HEK293 (cell line): ENCODE measurements around the gene CACNB2.

Experiments used
- CTCF ChIA-PET: fragments of 350-600 bp; formaldehyde crosslinking; extraction: SDS; loops from one replicate; lab custom pipeline; 2021; ENCODE audit warnings: antibody characterized with exemption; lab: Yijun Ruan, JAX
- POLR2A ChIA-PET: fragments of 300-600 bp; formaldehyde crosslinking; extraction: SDS; loops from one replicate; lab custom pipeline; 2020; ENCODE audit warnings: antibody characterized with exemption, inconsistent platforms; lab: Yijun Ruan, JAX
- H3K27ac ChIP-seq: fragments of 200-500 bp; sonication (Bioruptor generic); 2 replicates; pipeline ENCODE4 v1.5.1; 2014; ENCODE audit warnings: low read depth, low read length, control low read depth, inconsistent platforms; ENCODE audit errors: extremely low read depth
- H3K36me3 ChIP-seq, 2 experiments: fragments of 200-500 bp in 1 of 2; sonication (Bioruptor generic) in 1 of 2; 1 replicate in 1 of 2; 2 replicates in 1 of 2; pipeline ENCODE4 v1.5.1; 2014 to 2017; ENCODE audit warnings: inconsistent platforms in 2 of 2, low read length in 2 of 2; ENCODE audit not compliant: control insufficient read depth in 2 of 2, insufficient read depth in 1 of 2
- H3K4me1 ChIP-seq: fragments of 200-500 bp; sonication (Bioruptor generic); 2 replicates; pipeline ENCODE4 v1.5.1; 2014; ENCODE audit warnings: mild to moderate bottlenecking, low read length, inconsistent platforms; ENCODE audit not compliant: control insufficient read depth, insufficient read depth
- H3K4me3 ChIP-seq: 2 replicates; pipeline ENCODE4 v1.5.1; 2011; ENCODE audit warnings: low read depth, mild to moderate bottlenecking, control low read depth, low read length, moderate library complexity
- H3K9me3 ChIP-seq: fragments of 200-500 bp; sonication (Bioruptor generic); 2 replicates; pipeline ENCODE4 v1.5.1; 2014; ENCODE audit warnings: low read depth, low read length, inconsistent platforms; ENCODE audit not compliant: control insufficient read depth, insufficient read depth
- BCL11A ChIP-seq: fragments of 450-650 bp; formaldehyde crosslinking; IDR thresholded peaks from 2 replicates; pipeline ENCODE4 v1.5.1; 2016; ENCODE audit warnings: low read depth, missing biosample characterization, missing genetic modification characterization
- KLF10 ChIP-seq: fragments of 450-650 bp; IDR thresholded peaks from 2 replicates; pipeline ENCODE4 v1.5.1; 2018; ENCODE audit warnings: missing biosample characterization, mild to moderate bottlenecking, missing genetic modification characterization
- RBAK ChIP-seq: fragments of 450-650 bp; formaldehyde crosslinking; IDR thresholded peaks from 2 replicates; pipeline ENCODE4 v1.5.1; 2016; ENCODE audit warnings: missing biosample characterization, missing genetic modification characterization
- TRIM28 ChIP-seq: IDR thresholded peaks from 2 replicates; pipeline ENCODE4 v1.6.1; 2011; ENCODE audit warnings: low read length, control low read depth, borderline replicate concordance
- ZBTB48 ChIP-seq: fragments of 450-650 bp; formaldehyde crosslinking; IDR thresholded peaks from 2 replicates; pipeline ENCODE4 v1.5.1; 2016; ENCODE audit warnings: missing biosample characterization, missing genetic modification characterization
- ZFP41 ChIP-seq: fragments of 450-650 bp; formaldehyde crosslinking; IDR thresholded peaks from 2 replicates; pipeline ENCODE4 v1.5.1; 2016; ENCODE audit warnings: missing biosample characterization, missing genetic modification characterization, borderline replicate concordance
- ZNF121 ChIP-seq: fragments of 450-650 bp; formaldehyde crosslinking; IDR thresholded peaks from 2 replicates; pipeline ENCODE4 v1.5.1; 2016; ENCODE audit warnings: missing biosample characterization, missing genetic modification characterization
- ZNF155 ChIP-seq: fragments of 450-650 bp; formaldehyde crosslinking; IDR thresholded peaks from 2 replicates; pipeline ENCODE4 v1.5.1; 2016; ENCODE audit warnings: missing biosample characterization, missing genetic modification characterization
- ZNF350 ChIP-seq: fragments of 450-650 bp; formaldehyde crosslinking; IDR thresholded peaks from 2 replicates; pipeline ENCODE4 v1.5.0; 2017; ENCODE audit warnings: missing biosample characterization, mild to moderate bottlenecking, missing genetic modification characterization
- ZNF513 ChIP-seq: fragments of 450-650 bp; IDR thresholded peaks from 2 replicates; pipeline ENCODE4 v1.5.1; 2018; ENCODE audit warnings: missing biosample characterization, missing genetic modification characterization
- ZNF585B ChIP-seq: fragments of 450-650 bp; formaldehyde crosslinking; IDR thresholded peaks from 2 replicates; pipeline ENCODE4 v1.5.1; 2016; ENCODE audit warnings: missing biosample characterization, missing genetic modification characterization
- ZNF660 ChIP-seq: fragments of 450-650 bp; IDR thresholded peaks from 2 replicates; pipeline ENCODE4 v1.5.1; 2018; ENCODE audit warnings: missing biosample characterization, mild to moderate bottlenecking, missing genetic modification characterization
- TF ChIP-seq, protein P1 (sequence below): fragments of 450-650 bp; formaldehyde crosslinking; IDR thresholded peaks from 2 replicates; pipeline ENCODE4 v1.5.0; 2017; ENCODE audit warnings: missing biosample characterization, missing genetic modification characterization, borderline replicate concordance
- TF ChIP-seq, protein P2 (sequence below): fragments of 450-650 bp; formaldehyde crosslinking; IDR thresholded peaks from 2 replicates; pipeline ENCODE4 v1.5.1; 2016; ENCODE audit warnings: missing biosample characterization, missing genetic modification characterization
- TF ChIP-seq, protein P3 (sequence below): fragments of 450-650 bp; formaldehyde crosslinking; IDR thresholded peaks from 2 replicates; pipeline ENCODE4 v1.5.1; 2016; ENCODE audit warnings: missing biosample characterization, missing genetic modification characterization
- TF ChIP-seq, protein P4 (sequence below): fragments of 450-650 bp; formaldehyde crosslinking; IDR thresholded peaks from 2 replicates; pipeline ENCODE4 v1.5.1; 2017; ENCODE audit warnings: missing biosample characterization, missing genetic modification characterization

The CACNB2 gene

DNA sequence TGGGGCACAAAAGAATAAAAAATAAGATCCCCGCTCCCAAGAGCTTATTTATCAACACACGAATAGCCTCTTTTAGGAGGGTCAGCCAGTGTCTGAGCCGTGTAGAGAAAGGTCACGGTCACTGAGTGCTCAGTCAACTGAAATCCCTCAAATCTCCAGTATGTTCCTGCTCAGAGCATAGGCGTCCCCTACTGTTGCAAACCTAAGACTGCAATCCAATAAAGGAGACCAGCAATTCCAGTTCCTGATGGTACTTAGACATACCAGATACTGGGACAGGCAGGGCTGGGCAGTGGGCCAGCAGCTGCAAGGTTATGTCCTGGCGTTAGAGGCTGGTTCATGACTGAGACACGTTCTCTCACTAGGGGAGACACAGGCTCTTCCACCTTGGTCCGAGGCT, 93.6 kb downstream of the CACNB2 start:
- TF ChIP-seq ZFP41 (no peak), TRIM28 (no peak), ZNF660 (tag by site-specific recombination) (no peak), ZBTB48 (no peak), ZNF350 (tag by site-specific recombination) (no peak), KLF10 (no peak), ZNF155 (tag by site-specific recombination) (no peak), BCL11A (tag by site-specific recombination) (no peak), ZNF121 (tag by site-specific recombination) (no peak), RBAK (tag by site-specific recombination) (no peak), ZNF585B (tag by site-specific recombination) (no peak), ZNF513 (tag by site-specific recombination) (no peak)
- TF ChIP-seq, protein P1, sequence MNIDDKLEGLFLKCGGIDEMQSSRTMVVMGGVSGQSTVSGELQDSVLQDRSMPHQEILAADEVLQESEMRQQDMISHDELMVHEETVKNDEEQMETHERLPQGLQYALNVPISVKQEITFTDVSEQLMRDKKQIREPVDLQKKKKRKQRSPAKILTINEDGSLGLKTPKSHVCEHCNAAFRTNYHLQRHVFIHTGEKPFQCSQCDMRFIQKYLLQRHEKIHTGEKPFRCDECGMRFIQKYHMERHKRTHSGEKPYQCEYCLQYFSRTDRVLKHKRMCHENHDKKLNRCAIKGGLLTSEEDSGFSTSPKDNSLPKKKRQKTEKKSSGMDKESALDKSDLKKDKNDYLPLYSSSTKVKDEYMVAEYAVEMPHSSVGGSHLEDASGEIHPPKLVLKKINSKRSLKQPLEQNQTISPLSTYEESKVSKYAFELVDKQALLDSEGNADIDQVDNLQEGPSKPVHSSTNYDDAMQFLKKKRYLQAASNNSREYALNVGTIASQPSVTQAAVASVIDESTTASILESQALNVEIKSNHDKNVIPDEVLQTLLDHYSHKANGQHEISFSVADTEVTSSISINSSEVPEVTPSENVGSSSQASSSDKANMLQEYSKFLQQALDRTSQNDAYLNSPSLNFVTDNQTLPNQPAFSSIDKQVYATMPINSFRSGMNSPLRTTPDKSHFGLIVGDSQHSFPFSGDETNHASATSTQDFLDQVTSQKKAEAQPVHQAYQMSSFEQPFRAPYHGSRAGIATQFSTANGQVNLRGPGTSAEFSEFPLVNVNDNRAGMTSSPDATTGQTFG = no peak
- TF ChIP-seq, protein P2, sequence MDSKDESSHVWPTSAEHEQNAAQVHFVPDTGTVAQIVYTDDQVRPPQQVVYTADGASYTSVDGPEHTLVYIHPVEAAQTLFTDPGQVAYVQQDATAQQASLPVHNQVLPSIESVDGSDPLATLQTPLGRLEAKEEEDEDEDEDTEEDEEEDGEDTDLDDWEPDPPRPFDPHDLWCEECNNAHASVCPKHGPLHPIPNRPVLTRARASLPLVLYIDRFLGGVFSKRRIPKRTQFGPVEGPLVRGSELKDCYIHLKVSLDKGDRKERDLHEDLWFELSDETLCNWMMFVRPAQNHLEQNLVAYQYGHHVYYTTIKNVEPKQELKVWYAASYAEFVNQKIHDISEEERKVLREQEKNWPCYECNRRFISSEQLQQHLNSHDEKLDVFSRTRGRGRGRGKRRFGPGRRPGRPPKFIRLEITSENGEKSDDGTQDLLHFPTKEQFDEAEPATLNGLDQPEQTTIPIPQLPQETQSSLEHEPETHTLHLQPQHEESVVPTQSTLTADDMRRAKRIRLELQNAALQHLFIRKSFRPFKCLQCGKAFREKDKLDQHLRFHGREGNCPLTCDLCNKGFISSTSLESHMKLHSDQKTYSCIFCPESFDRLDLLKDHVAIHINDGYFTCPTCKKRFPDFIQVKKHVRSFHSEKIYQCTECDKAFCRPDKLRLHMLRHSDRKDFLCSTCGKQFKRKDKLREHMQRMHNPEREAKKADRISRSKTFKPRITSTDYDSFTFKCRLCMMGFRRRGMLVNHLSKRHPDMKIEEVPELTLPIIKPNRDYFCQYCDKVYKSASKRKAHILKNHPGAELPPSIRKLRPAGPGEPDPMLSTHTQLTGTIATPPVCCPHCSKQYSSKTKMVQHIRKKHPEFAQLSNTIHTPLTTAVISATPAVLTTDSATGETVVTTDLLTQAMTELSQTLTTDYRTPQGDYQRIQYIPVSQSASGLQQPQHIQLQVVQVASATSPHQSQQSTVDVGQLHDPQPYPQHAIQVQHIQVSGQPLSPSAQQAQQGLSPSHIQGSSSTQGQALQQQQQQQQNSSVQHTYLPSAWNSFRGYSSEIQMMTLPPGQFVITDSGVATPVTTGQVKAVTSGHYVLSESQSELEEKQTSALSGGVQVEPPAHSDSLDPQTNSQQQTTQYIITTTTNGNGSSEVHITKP (tag by site-specific recombination) = no peak
- TF ChIP-seq, protein P3, sequence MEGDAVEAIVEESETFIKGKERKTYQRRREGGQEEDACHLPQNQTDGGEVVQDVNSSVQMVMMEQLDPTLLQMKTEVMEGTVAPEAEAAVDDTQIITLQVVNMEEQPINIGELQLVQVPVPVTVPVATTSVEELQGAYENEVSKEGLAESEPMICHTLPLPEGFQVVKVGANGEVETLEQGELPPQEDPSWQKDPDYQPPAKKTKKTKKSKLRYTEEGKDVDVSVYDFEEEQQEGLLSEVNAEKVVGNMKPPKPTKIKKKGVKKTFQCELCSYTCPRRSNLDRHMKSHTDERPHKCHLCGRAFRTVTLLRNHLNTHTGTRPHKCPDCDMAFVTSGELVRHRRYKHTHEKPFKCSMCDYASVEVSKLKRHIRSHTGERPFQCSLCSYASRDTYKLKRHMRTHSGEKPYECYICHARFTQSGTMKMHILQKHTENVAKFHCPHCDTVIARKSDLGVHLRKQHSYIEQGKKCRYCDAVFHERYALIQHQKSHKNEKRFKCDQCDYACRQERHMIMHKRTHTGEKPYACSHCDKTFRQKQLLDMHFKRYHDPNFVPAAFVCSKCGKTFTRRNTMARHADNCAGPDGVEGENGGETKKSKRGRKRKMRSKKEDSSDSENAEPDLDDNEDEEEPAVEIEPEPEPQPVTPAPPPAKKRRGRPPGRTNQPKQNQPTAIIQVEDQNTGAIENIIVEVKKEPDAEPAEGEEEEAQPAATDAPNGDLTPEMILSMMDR (tag by site-specific recombination) = no peak
- TF ChIP-seq, protein P4, sequence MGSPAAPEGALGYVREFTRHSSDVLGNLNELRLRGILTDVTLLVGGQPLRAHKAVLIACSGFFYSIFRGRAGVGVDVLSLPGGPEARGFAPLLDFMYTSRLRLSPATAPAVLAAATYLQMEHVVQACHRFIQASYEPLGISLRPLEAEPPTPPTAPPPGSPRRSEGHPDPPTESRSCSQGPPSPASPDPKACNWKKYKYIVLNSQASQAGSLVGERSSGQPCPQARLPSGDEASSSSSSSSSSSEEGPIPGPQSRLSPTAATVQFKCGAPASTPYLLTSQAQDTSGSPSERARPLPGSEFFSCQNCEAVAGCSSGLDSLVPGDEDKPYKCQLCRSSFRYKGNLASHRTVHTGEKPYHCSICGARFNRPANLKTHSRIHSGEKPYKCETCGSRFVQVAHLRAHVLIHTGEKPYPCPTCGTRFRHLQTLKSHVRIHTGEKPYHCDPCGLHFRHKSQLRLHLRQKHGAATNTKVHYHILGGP (tag by site-specific recombination) = no peak
- TF ChIP-seq, all 188 proteins: peak for 0
- Histone ChIP-seq H3K4me3 (no peak overlapping the region), H3K27ac (no peak overlapping the region), H3K9me3 (no peaks in the 10 kb centered on the region), H3K36me3 (no peaks in the 10 kb centered on the region), H3K4me1 (no peaks in the 10 kb centered on the region)
- CTCF ChIA-PET = interaction anchor here (1.2 kb wide), 1 partner anchor 10 kb away, joined by 3 read pairs; no protein-coding TSS in a partner anchor
- POLR2A ChIA-PET = no interaction called here
